Measurements from ENCODE around the gene MTNR1A. TPM values are rescaled to one million over a fixed set of nuclear protein-coding genes. Genes with fewer than 3 reads are reported as not detected.

The MTNR1A gene
- total and polyA plus RNA-seq, 4 donors, result not detected

DNA sequence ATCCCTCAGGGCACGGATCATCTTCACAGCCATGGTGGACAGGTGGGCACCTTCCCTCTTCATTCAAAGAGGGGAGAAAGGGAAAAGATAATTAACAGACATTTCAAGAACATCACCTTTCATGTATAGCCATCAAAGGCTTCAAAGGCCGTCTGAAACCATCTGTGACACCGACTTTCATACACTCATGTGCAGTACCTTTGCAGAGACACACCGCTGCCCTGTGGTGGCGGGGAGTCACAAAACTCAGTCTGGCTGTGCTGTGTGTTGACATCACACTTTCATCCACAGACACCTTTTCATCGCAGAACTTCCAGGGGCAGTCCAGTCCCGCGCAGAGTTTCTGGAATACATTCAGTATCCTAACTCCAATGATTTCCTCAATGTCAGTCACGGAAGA lies 47.6 kb upstream of the MTNR1A start:
- 95% methylated on average over 9 of the region's 9 CpGs for WGBS
- Histone ChIP-seq H3K9me3 (ENCODE audit: control insufficient read depth in 4 of 4, low read length in 3 of 4) (no peaks in the 10 kb centered on the region), H3K36me3 (ENCODE audit: control insufficient read depth in 4 of 4, insufficient read depth in 3 of 4, low read depth in 1 of 4, low read length in 3 of 4) (peaks cover 5 to 29% (median 13%) of the 10 kb centered on the region in 4 donors), H3K4me3 (ENCODE audit: low read depth in 1 of 3, low read length in 3 of 3) (no peak overlapping the region), H3K27me3 (ENCODE audit: control insufficient read depth in 4 of 4, insufficient read depth in 4 of 4, low read length in 3 of 4) (no peaks in the 10 kb centered on the region), H3K9ac (ENCODE audit: low read depth in 1 of 2, low read length in 2 of 2) (no peak overlapping the region), H3K4me1 (ENCODE audit: control insufficient read depth in 4 of 4, insufficient read depth in 4 of 4, low read length in 3 of 4) (no peaks in the 10 kb centered on the region), H3K27ac (ENCODE audit: low read depth in 1 of 2, low read length in 2 of 2) (no peak overlapping the region)
- no peak for DNase-seq (ENCODE audit: low spot score)
- TF ChIP-seq REST (IDR thresholded peaks at IDR 0.05) (no peak), HNF4A (conservative IDR thresholded peaks at IDR 0.05) (no peak), ZBTB33 (IDR thresholded peaks at IDR 0.05) (no peak), GABPA (IDR thresholded peaks at IDR 0.05 in 1 of 2, conservative IDR thresholded peaks at IDR 0.05 in 1 of 2) (no peak), JUND (IDR thresholded peaks at IDR 0.05) (no peak)
- TF ChIP-seq, protein P1, sequence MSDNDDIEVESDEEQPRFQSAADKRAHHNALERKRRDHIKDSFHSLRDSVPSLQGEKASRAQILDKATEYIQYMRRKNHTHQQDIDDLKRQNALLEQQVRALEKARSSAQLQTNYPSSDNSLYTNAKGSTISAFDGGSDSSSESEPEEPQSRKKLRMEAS (IDR thresholded peaks at IDR 0.05), result no peak

GRCh38 chr4:186599483-186599882 lies 44.1 kb upstream of the MTNR1A start:
- Histone ChIP-seq H3K36me3 (ENCODE audit: control insufficient read depth in 4 of 4, insufficient read depth in 3 of 4, low read depth in 1 of 4, low read length in 3 of 4) (peaks cover 5 to 36% (median 17%) of the 10 kb centered on the region in 4 donors), H3K4me3 (ENCODE audit: low read depth in 1 of 3, low read length in 3 of 3) (no peak overlapping the region), H3K4me1 (ENCODE audit: control insufficient read depth in 4 of 4, insufficient read depth in 4 of 4, low read length in 3 of 4) (no peaks in the 10 kb centered on the region), H3K27me3 (ENCODE audit: control insufficient read depth in 4 of 4, insufficient read depth in 4 of 4, low read length in 3 of 4) (no peaks in the 10 kb centered on the region), H3K9ac (ENCODE audit: low read depth in 1 of 2, low read length in 2 of 2) (no peak overlapping the region), H3K27ac (ENCODE audit: low read depth in 1 of 2, low read length in 2 of 2) (no peak overlapping the region), H3K9me3 (ENCODE audit: control insufficient read depth in 4 of 4, low read length in 3 of 4) (no peaks in the 10 kb centered on the region)
- TF ChIP-seq YY1 (IDR thresholded peaks at IDR 0.05) (no peak), REST (IDR thresholded peaks at IDR 0.05) (no peak), FOXA1 (IDR thresholded peaks at IDR 0.05) (no peak), HNF4A (conservative IDR thresholded peaks at IDR 0.05) (no peak), GABPA (IDR thresholded peaks at IDR 0.05 in 1 of 2, conservative IDR thresholded peaks at IDR 0.05 in 1 of 2) (no peak), ATF3 (IDR thresholded peaks at IDR 0.05) (no peak), RXRA (IDR thresholded peaks at IDR 0.05) (no peak), EGR1 (IDR thresholded peaks at IDR 0.05; ENCODE audit: low read depth in 2 of 2) (no peak), NR2F2 (IDR thresholded peaks at IDR 0.05) (no peak), RAD21 (IDR thresholded peaks at IDR 0.05) (no peak)
- TF ChIP-seq, protein P2, sequence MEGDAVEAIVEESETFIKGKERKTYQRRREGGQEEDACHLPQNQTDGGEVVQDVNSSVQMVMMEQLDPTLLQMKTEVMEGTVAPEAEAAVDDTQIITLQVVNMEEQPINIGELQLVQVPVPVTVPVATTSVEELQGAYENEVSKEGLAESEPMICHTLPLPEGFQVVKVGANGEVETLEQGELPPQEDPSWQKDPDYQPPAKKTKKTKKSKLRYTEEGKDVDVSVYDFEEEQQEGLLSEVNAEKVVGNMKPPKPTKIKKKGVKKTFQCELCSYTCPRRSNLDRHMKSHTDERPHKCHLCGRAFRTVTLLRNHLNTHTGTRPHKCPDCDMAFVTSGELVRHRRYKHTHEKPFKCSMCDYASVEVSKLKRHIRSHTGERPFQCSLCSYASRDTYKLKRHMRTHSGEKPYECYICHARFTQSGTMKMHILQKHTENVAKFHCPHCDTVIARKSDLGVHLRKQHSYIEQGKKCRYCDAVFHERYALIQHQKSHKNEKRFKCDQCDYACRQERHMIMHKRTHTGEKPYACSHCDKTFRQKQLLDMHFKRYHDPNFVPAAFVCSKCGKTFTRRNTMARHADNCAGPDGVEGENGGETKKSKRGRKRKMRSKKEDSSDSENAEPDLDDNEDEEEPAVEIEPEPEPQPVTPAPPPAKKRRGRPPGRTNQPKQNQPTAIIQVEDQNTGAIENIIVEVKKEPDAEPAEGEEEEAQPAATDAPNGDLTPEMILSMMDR (IDR thresholded peaks at IDR 0.05; ENCODE audit: low read depth, low read length, missing input control), result no peak
- WGBS, result 95% methylated on average over 10 of the region's 10 CpGs
- no peak for DNase-seq (ENCODE audit: low spot score)

All from liver (tissue), 9 donors.